BE2C (cell line): ENCODE measurements around the gene ZNF853.
"Not testable (repeated sequence)": the region's sequence is repeated elsewhere in the genome, so short reads cannot be mapped to it uniquely, and the experiment has no call there.

Experiments used
- DNase-seq: peaks from one replicate; pipeline ENCODE4 v3.0.0-alpha.2; 2020
- H3K27me3 ChIP-seq: fragments of 250-450 bp; sonication (Bioruptor Pico); 2 replicates; pipeline ENCODE4 v1.5.1; 2020; ENCODE audit warnings: mild to moderate bottlenecking
- H3K36me3 ChIP-seq: fragments of 250-450 bp; sonication (Bioruptor Pico); 2 replicates; pipeline ENCODE4 v1.5.1; 2020; ENCODE audit warnings: mild to moderate bottlenecking
- H3K4me1 ChIP-seq: fragments of 250-450 bp; sonication (Bioruptor Pico); 2 replicates; pipeline ENCODE4 v1.5.1; 2020
- H3K4me3 ChIP-seq: 2 replicates; pipeline ENCODE4 v1.5.1; 2011; ENCODE audit warnings: low read depth, low read length
- H3K9me3 ChIP-seq: fragments of 250-450 bp; sonication (Bioruptor Pico); 2 replicates; pipeline ENCODE4 v1.5.1; 2020
- TF ChIP-seq, protein P1 (sequence below): IDR thresholded peaks from 2 replicates; pipeline ENCODE4 v1.5.1; 2012; ENCODE audit warnings: mild to moderate bottlenecking, low read depth, low read length

Gene ZNF853

DNA sequence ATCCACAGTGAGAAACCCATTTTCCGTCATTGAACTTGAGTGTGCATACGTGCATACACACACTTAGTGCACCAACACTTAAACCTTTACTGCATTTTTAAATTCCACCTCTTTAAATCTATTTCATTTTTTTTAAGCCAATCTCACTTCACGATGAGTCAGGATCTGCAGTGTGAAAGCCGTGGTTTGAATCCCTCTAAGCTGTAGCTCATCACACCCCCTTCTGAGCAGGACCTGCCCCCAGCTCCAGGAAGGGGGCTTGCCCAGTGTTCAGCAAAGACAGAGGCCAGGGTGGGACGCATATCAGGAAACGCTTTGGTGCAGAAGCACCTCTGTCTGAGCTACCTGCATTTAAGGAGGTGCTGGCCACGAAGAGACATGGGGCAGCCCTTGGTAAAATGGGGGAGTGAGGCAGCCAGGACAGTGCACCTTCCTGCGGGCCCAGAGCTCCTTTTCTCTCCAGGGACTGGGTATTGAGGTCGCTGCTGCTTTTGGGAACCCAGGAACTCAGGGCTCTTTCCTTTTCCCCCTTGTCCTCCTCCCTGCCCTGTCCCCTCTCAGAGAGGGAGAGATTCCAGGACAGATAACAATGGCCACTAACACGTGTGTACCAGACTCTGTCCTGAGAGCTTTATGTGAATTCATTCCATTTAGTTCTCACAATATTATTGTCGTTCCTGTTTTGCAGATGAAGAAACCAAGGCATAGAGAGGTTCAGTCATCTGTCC, 43.4 kb downstream of the ZNF853 start:
- TF ChIP-seq, protein P1, sequence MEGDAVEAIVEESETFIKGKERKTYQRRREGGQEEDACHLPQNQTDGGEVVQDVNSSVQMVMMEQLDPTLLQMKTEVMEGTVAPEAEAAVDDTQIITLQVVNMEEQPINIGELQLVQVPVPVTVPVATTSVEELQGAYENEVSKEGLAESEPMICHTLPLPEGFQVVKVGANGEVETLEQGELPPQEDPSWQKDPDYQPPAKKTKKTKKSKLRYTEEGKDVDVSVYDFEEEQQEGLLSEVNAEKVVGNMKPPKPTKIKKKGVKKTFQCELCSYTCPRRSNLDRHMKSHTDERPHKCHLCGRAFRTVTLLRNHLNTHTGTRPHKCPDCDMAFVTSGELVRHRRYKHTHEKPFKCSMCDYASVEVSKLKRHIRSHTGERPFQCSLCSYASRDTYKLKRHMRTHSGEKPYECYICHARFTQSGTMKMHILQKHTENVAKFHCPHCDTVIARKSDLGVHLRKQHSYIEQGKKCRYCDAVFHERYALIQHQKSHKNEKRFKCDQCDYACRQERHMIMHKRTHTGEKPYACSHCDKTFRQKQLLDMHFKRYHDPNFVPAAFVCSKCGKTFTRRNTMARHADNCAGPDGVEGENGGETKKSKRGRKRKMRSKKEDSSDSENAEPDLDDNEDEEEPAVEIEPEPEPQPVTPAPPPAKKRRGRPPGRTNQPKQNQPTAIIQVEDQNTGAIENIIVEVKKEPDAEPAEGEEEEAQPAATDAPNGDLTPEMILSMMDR: no peak
- Histone ChIP-seq H3K4me3 (no peak overlapping the region), H3K36me3 (peaks cover 11% of the 10 kb centered on the region), H3K9me3 (no peaks in the 10 kb centered on the region; the same call in 1 of the 2 replicates), H3K4me1 (no peaks in the 10 kb centered on the region), H3K27me3 (no peaks in the 10 kb centered on the region)
- DNase-seq: no peak

DNA sequence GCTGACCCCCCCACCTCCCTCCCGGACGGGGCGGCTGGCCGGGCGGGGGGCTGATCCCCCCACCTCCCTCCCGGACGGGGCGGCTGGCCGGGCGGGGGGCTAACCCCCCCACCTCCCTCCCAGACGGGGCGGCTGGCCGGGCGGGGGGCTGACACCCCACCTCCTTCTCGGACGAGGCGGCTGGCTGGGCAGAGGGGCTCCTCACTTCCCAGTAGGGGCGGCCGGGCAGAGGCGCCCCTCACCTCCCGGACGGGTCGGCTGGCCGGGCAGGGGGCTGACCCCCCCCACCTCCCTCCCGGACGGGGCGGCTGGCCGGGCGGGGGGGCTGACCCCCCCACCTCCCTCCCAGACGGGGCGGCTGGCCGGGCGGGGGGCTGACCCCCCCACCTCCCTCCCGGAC, 55.4 kb downstream of the ZNF853 start:
- not testable (repeated sequence) for H3K4me3 ChIP-seq, H3K27me3 ChIP-seq, H3K36me3 ChIP-seq, DNase-seq, H3K9me3 ChIP-seq, H3K4me1 ChIP-seq
